EL (cell line): ENCODE results near the gene ELFN2.

Source experiments
- DNase-seq: peaks from one replicate; pipeline ENCODE4 v3.0.0-alpha.2; 2016

ELFN2 gene

GRCh38 chr22:37354261-37354660 is 73.0 kb downstream of the ELFN2 start:
- DNase-seq = no peak

GRCh38 chr22:37353839-37354238 is 73.4 kb downstream of the ELFN2 start:
- no peak for DNase-seq

GRCh38 chr22:37352481-37352880 is 74.8 kb downstream of the ELFN2 start:
- DNase-seq = no peak

GRCh38 chr22:37351232-37351631 is 76.0 kb downstream of the ELFN2 start:
- no peak for DNase-seq

GRCh38 chr22:37349043-37349814 is 78.0 kb downstream of the ELFN2 start:
- no peak for DNase-seq

GRCh38 chr22:37346505-37346895 is 80.8 kb downstream of the ELFN2 start:
- DNase-seq = no peak

- DNase-seq = peak; percentile 91
Observed at GRCh38 chr22:37345863-37346504, 81.3 kb downstream of the ELFN2 start.

- no peak for DNase-seq
Observed at GRCh38 chr22:37344735-37345449, 82.4 kb downstream of the ELFN2 start.

- DNase-seq = no peak
Observed at GRCh38 chr22:37343863-37344734, 83.2 kb downstream of the ELFN2 start.

GRCh38 chr22:37343348-37343747 is 83.9 kb downstream of the ELFN2 start:
- DNase-seq = no peak

- DNase-seq = no peak
Observed at GRCh38 chr22:37342065-37342464, 85.2 kb downstream of the ELFN2 start.

- DNase-seq = no peak
Observed at GRCh38 chr22:37340331-37341262, 86.7 kb downstream of the ELFN2 start.

GRCh38 chr22:37338539-37339246 is 88.6 kb downstream of the ELFN2 start:
- DNase-seq = no peak

- DNase-seq = peak; percentile 70
Observed at GRCh38 chr22:37337204-37337943, 89.9 kb downstream of the ELFN2 start.

- DNase-seq = no peak
Observed at GRCh38 chr22:37336579-37336978, 90.7 kb downstream of the ELFN2 start.

GRCh38 chr22:37335806-37336199 is 91.5 kb downstream of the ELFN2 start:
- no peak for DNase-seq

- DNase-seq = no peak
Observed at GRCh38 chr22:37334859-37335805, 92.1 kb downstream of the ELFN2 start.

- DNase-seq = no peak
Observed at GRCh38 chr22:37334461-37334858, 92.8 kb downstream of the ELFN2 start.
